HG03575 (cell line): ENCODE data around the gene PFDN4.
"Not testable (repeated sequence)": the region's sequence is repeated elsewhere in the genome, so short reads cannot be mapped to it uniquely, and the experiment has no call there.

ENCODE experiments used
- ATAC-seq: cut with Tn5 transposase; IDR thresholded peaks from one replicate; pipeline ENCODE4 v1.9.1; 2021; ENCODE audit not compliant: unreplicated experiment, insufficient number of reproducible peaks, low FRiP score; ENCODE audit errors: extremely low read depth

The PFDN4 gene

GRCh38 chr20:54255157-54255556, 47.3 kb downstream of the PFDN4 start:
- ATAC-seq = no peak

- ATAC-seq = no peak
These were observed 48.3 kb downstream of the PFDN4 start for GRCh38 chr20:54256202-54256601.

- no peak for ATAC-seq
These were observed 49.4 kb downstream of the PFDN4 start for GRCh38 chr20:54257071-54257816.

- ATAC-seq = no peak
These were observed 52.2 kb downstream of the PFDN4 start for GRCh38 chr20:54260116-54260515.

- no peak for ATAC-seq
These were observed 54.8 kb downstream of the PFDN4 start for GRCh38 chr20:54262671-54263070.

- no peak for ATAC-seq
These were observed 55.3 kb downstream of the PFDN4 start for GRCh38 chr20:54263116-54263690.

- not testable (repeated sequence) for ATAC-seq
These were observed 57.9 kb downstream of the PFDN4 start for GRCh38 chr20:54265791-54266190.

GRCh38 chr20:54266844-54267243, 59.0 kb downstream of the PFDN4 start:
- no peak for ATAC-seq

GRCh38 chr20:54267483-54268003, 59.7 kb downstream of the PFDN4 start:
- ATAC-seq = no peak

- ATAC-seq = no peak
These were observed 61.1 kb downstream of the PFDN4 start for GRCh38 chr20:54268941-54269340.
